Astrocyte (in vitro differentiated cells and primary cell): ENCODE data around the gene HMCN1. TPM values are rescaled to one million over a fixed set of nuclear protein-coding genes. Genes with fewer than 3 reads are reported as not detected.

ENCODE experiments used
- DNase-seq: peaks from one replicate; pipeline ENCODE4 v3.0.0-alpha.2; 2010; ENCODE audit warnings: low read depth
- FAIRE-seq: peaks from 2 replicates; lab custom pipeline; 2011; peaks lifted over from hg19 to GRCh38; lab: Jason Lieb, UNC
- H2AFZ ChIP-seq: 2 replicates; pipeline ENCODE4 v1.6.0; 2012; ENCODE audit warnings: low read depth, low read length, inconsistent platforms
- H3K27ac ChIP-seq: 2 replicates; pipeline ENCODE4 v1.5.1; 2011; ENCODE audit warnings: low read depth, low read length, inconsistent platforms
- H3K27me3 ChIP-seq: 2 replicates; pipeline ENCODE4 v1.6.0; 2011; ENCODE audit warnings: low read length, inconsistent platforms; ENCODE audit not compliant: insufficient read depth
- H3K36me3 ChIP-seq: 2 replicates; pipeline ENCODE4 v1.5.1; 2011; ENCODE audit warnings: low read length, inconsistent platforms; ENCODE audit not compliant: insufficient read depth
- H3K4me1 ChIP-seq: 2 replicates; pipeline ENCODE4 v1.5.1; 2011; ENCODE audit warnings: low read length, inconsistent platforms; ENCODE audit not compliant: insufficient read depth
- H3K4me2 ChIP-seq: 2 replicates; pipeline ENCODE4 v1.6.0; 2012; ENCODE audit warnings: low read length, inconsistent platforms
- H3K4me3 ChIP-seq: 2 replicates; pipeline ENCODE4 v1.5.1; 2011; ENCODE audit warnings: low read depth, mild to moderate bottlenecking, low read length, inconsistent platforms; ENCODE audit not compliant: insufficient read depth
- H3K79me2 ChIP-seq: 2 replicates; pipeline ENCODE4 v1.6.0; 2012; ENCODE audit warnings: mild to moderate bottlenecking, low read length, inconsistent platforms; ENCODE audit not compliant: insufficient read depth
- H3K9ac ChIP-seq: 2 replicates; pipeline ENCODE4 v1.6.0; 2012; ENCODE audit warnings: mild to moderate bottlenecking, low read length, inconsistent platforms
- H3K9me3 ChIP-seq: 2 replicates; pipeline ENCODE4 v1.5.1; 2012; ENCODE audit warnings: low read depth, mild to moderate bottlenecking, low read length, inconsistent platforms; ENCODE audit not compliant: insufficient read depth
- H4K20me1 ChIP-seq: 2 replicates; pipeline ENCODE4 v1.6.0; 2012; ENCODE audit warnings: low read length, inconsistent platforms; ENCODE audit not compliant: insufficient read depth
- H3K27ac Mint-ChIP-seq: one replicate; pipeline ENCODE4 v1.8.0; 2021; ENCODE audit warnings: mild to moderate bottlenecking, mixed read lengths; ENCODE audit not compliant: unreplicated experiment
- H3K27me3 Mint-ChIP-seq: one replicate; pipeline ENCODE4 v1.8.0; 2021; ENCODE audit warnings: low read depth, mixed read lengths; ENCODE audit not compliant: unreplicated experiment
- H3K36me3 Mint-ChIP-seq: one replicate; pipeline ENCODE4 v1.8.0; 2021; ENCODE audit warnings: low read depth, mixed read lengths; ENCODE audit not compliant: unreplicated experiment
- H3K4me1 Mint-ChIP-seq: one replicate; pipeline ENCODE4 v1.8.0; 2021; ENCODE audit warnings: low read depth, mixed read lengths; ENCODE audit not compliant: unreplicated experiment
- H3K4me3 Mint-ChIP-seq: one replicate; pipeline ENCODE4 v1.8.0; 2021; ENCODE audit warnings: mild to moderate bottlenecking, moderate library complexity, mixed read lengths; ENCODE audit not compliant: unreplicated experiment
- H3K9me3 Mint-ChIP-seq: one replicate; pipeline ENCODE4 v1.8.0; 2021; ENCODE audit warnings: mild to moderate bottlenecking, mixed read lengths; ENCODE audit not compliant: unreplicated experiment
- EZH2 ChIP-seq: IDR thresholded peaks from 2 replicates; pipeline ENCODE4 v1.6.1; 2012; ENCODE audit warnings: mild to moderate bottlenecking, low read length, inconsistent platforms; ENCODE audit not compliant: insufficient read depth
- total RNA-seq: library from RNA; stranded (reverse); gene quantifications from 2 replicates; pipeline ENCODE4 v1.2.1, GENCODE V29; 2021
- TF ChIP-seq, protein P1 (sequence below): IDR thresholded peaks from 2 replicates; pipeline ENCODE4 v1.5.1; 2011; ENCODE audit warnings: low read depth, mild to moderate bottlenecking, inconsistent platforms, low read length, moderate library complexity; ENCODE audit not compliant: insufficient read depth

Gene HMCN1
- total RNA-seq, 1 donor from 2014 or later, result 19.7 TPM

GRCh38 chr1:185808631-185809030 lies 74.4 kb downstream of the HMCN1 start:
- no peaks in the 10 kb centered on the region for H3K79me2 ChIP-seq
- no peak overlapping the region for H3K9ac ChIP-seq
- Mint-ChIP-seq H3K4me3 (no peak overlapping the region), H3K9me3 (no peaks in the 10 kb centered on the region), H3K4me1 (peaks cover 18% of the 10 kb centered on the region), H3K27me3 (no peaks in the 10 kb centered on the region), H3K36me3 (no peaks in the 10 kb centered on the region), H3K27ac (peak overlapping the region; percentile 15)
- no peak overlapping the region for H3K4me3 ChIP-seq
- no peak for FAIRE-seq
- no peaks in the 10 kb centered on the region for H4K20me1 ChIP-seq
- TF ChIP-seq, protein P1, sequence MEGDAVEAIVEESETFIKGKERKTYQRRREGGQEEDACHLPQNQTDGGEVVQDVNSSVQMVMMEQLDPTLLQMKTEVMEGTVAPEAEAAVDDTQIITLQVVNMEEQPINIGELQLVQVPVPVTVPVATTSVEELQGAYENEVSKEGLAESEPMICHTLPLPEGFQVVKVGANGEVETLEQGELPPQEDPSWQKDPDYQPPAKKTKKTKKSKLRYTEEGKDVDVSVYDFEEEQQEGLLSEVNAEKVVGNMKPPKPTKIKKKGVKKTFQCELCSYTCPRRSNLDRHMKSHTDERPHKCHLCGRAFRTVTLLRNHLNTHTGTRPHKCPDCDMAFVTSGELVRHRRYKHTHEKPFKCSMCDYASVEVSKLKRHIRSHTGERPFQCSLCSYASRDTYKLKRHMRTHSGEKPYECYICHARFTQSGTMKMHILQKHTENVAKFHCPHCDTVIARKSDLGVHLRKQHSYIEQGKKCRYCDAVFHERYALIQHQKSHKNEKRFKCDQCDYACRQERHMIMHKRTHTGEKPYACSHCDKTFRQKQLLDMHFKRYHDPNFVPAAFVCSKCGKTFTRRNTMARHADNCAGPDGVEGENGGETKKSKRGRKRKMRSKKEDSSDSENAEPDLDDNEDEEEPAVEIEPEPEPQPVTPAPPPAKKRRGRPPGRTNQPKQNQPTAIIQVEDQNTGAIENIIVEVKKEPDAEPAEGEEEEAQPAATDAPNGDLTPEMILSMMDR, result no peak
- no peak for TF ChIP-seq EZH2
- no peak overlapping the region for H3K4me2 ChIP-seq
- no peaks in the 10 kb centered on the region for H3K27me3 ChIP-seq
- no peaks in the 10 kb centered on the region for H3K4me1 ChIP-seq
- no peaks in the 10 kb centered on the region for H3K9me3 ChIP-seq
- no peaks in the 10 kb centered on the region for H3K36me3 ChIP-seq
- H2AFZ ChIP-seq, result no peak overlapping the region
- H3K27ac ChIP-seq, result no peak overlapping the region
- peak; percentile 32 for DNase-seq

GRCh38 chr1:185811073-185811709 lies 77.0 kb downstream of the HMCN1 start:
- H3K4me3 ChIP-seq, result no peak overlapping the region
- no peak overlapping the region for H3K27ac Mint-ChIP-seq
- H3K36me3 ChIP-seq, result no peaks in the 10 kb centered on the region
- H3K9ac ChIP-seq, result no peak overlapping the region
- H3K27ac ChIP-seq, result no peak overlapping the region
- no peaks in the 10 kb centered on the region for H4K20me1 ChIP-seq
- H3K79me2 ChIP-seq, result no peaks in the 10 kb centered on the region
- no peaks in the 10 kb centered on the region for H3K36me3 Mint-ChIP-seq
- no peak for TF ChIP-seq EZH2
- TF ChIP-seq, protein P1, result no peak
- H3K4me2 ChIP-seq, result no peak overlapping the region
- no peak overlapping the region for H2AFZ ChIP-seq
- no peaks in the 10 kb centered on the region for H3K27me3 ChIP-seq
- DNase-seq (no peak), FAIRE-seq (no peak)
- no peaks in the 10 kb centered on the region for H3K9me3 Mint-ChIP-seq
- peaks cover 13% of the 10 kb centered on the region for H3K4me1 Mint-ChIP-seq
- no peak overlapping the region for H3K4me3 Mint-ChIP-seq
- H3K9me3 ChIP-seq, result no peaks in the 10 kb centered on the region
- no peaks in the 10 kb centered on the region for H3K4me1 ChIP-seq
- H3K27me3 Mint-ChIP-seq, result no peaks in the 10 kb centered on the region

GRCh38 chr1:185812934-185813333 lies 78.7 kb downstream of the HMCN1 start:
- peaks cover 13% of the 10 kb centered on the region for H3K4me1 Mint-ChIP-seq
- no peak overlapping the region for H3K4me2 ChIP-seq
- FAIRE-seq, result no peak
- no peak overlapping the region for H3K9ac ChIP-seq
- no peaks in the 10 kb centered on the region for H3K79me2 ChIP-seq
- no peak overlapping the region for H3K4me3 Mint-ChIP-seq
- no peaks in the 10 kb centered on the region for H3K9me3 ChIP-seq
- H3K36me3 Mint-ChIP-seq, result no peaks in the 10 kb centered on the region
- H3K27ac Mint-ChIP-seq, result no peak overlapping the region
- no peaks in the 10 kb centered on the region for H3K4me1 ChIP-seq
- no peaks in the 10 kb centered on the region for H4K20me1 ChIP-seq
- no peak overlapping the region for H3K4me3 ChIP-seq
- TF ChIP-seq, protein P1, result no peak
- no peak for TF ChIP-seq EZH2
- H2AFZ ChIP-seq, result no peak overlapping the region
- no peak overlapping the region for H3K27ac ChIP-seq
- no peaks in the 10 kb centered on the region for H3K9me3 Mint-ChIP-seq
- DNase-seq, result no peak
- no peaks in the 10 kb centered on the region for H3K27me3 ChIP-seq
- no peaks in the 10 kb centered on the region for H3K27me3 Mint-ChIP-seq
- H3K36me3 ChIP-seq, result no peaks in the 10 kb centered on the region
